Activated CD4-positive, alpha-beta T cell treated with anti-CD3 and anti-CD28 coated beads, Interleukin-2, amount 50 U/mL, for 1 hour (primary cell): ENCODE measurements around the gene TCL1A.
"Not testable (repeated sequence)": the region's sequence is repeated elsewhere in the genome, so short reads cannot be mapped to it uniquely, and the experiment has no call there.

Experiments
- DNase-seq: peaks from one replicate; pipeline ENCODE4 v3.0.0-alpha.2; 2020

TCL1A gene, protein sequence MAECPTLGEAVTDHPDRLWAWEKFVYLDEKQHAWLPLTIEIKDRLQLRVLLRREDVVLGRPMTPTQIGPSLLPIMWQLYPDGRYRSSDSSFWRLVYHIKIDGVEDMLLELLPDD

DNA sequence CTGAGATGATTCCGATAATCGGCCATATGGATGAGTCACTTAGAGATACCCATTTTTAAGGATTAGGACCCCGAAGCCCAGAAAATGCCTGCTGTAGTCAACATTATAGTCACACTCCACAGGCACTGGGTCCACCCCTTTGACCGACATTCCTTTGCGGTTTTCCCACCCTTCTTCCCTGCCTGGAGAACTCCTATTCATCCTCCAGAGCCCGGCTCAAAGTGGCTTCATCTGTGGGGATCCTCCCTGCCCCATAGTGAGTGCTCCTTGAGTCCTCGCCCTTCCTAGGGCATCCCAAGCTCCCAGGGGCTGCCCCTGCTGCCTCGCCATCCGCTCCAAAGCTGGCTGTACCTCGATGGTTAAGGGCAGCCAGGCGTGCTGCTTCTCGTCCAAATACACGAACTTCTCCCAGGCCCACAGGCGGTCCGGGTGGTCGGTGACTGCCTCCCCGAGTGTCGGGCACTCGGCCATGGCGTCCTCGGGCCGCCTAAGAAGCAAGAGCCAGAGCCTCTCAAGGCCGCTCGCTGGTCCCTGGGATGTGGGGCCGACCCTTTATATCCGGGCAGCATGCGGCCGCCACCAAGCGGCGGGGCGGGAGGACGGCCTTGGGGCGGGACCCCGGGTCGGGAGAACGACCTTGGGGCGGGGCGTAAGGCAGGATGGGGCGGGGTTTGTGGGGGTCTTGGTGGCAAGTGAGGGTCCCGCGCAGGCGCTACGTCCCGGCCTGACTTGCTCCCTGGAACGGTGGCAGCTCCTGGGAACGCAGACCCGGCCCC lies at the start of gene TCL1A:
TSS of gene TCL1A (minus strand) at position 530 of the 776 bp plus-strand sequence. CDS start at position 471, 59 bp downstream.
- no peak for DNase-seq

DNA sequence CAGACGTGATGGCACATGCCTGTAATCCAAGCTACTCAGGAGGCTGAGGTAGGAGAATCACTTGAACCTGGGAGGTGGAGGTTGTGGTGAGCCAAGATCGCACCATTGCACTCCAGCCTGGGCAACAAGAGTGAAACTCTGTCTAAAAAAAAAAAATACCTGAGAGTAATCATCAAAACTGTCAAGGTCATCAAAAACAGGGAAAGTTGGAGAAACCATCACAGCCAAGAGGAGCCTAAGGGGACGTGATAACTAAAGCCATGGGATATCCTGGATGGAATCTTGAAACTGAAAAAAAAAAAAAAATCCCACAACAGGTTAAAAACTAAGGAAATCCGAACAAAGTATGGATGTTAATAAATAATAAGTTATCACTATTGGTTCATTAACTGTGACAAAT lies 49.1 kb upstream of the TCL1A start:
- DNase-seq, result not testable (repeated sequence)

DNA sequence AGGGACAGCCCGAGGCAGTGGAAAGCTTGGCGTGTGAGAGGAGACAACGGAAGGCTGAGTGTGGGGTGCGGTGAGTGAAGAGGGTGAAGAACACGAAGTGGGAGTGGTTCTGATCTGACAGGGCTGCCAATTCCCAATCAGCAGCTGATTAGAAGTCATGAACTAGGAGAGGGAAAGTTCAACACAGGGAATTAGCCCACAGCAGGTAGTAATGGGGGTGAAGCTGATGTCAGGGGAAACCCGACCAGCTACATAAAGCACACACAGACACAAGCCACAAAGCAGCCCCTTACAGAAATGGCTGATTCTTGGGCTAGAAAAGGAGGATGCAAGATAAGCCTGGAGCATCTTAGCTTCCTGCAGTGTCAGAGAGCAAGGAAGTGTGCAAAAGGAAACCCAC lies 47.5 kb upstream of the TCL1A start:
- no peak for DNase-seq

DNA sequence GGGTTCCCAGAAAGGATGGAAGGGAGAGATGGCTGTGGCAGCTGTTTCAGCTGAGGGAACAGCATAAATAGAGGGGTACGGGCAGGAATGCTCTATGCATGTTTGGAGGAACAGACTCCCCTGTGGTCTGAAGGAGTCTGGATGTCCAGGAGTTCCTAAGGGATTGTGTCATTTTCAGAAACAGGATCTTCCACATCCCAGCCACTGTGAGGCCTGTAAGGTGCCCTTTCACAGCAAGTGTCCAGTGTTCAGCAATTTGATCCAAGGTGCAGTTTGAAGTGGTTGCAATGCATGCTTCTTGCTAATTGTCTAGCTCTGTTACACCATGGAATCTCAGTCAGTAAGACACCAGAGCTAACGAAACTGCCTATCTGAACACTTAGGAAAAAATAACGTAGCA lies 46.7 kb upstream of the TCL1A start:
- DNase-seq, result no peak

DNA sequence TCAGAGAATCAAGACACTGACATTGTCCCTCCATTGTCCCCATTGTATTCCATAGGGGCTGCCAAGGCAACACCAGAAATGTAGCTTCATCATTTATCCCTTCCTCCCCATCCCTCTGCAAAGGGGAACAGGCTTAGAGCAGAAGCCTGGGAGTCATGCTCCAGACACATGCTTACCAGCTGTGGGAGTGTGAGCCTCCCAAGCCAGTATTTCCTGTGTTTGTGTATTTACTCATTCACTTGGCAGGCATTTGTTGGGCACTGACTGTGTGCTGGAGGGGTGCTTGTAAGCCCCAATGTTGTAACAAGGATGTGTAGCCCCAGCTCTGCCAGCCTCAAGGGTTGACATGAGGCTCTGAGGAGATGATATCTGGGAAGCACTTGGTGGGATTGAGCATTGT lies 46.0 kb upstream of the TCL1A start:
- DNase-seq, result no peak

DNA sequence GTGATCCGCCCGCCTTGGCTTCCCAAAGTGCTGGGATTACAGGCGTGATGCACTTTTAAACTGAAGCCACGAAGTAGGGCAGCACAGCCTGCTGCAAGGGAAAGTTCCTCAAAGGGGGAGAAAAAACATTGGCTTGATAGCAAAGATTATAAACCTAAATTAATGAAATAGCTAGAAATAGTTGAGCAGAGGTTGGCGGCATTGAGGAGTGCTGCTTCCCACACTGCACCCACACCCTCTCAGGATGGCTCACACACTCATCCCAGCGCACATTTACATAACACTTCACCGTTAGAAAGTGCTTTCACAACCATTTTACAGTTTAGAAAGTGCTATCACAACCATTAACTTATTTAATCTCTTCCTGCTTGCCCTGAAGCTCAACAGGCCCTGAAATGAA lies 44.4 kb upstream of the TCL1A start:
- DNase-seq, result no peak

DNA sequence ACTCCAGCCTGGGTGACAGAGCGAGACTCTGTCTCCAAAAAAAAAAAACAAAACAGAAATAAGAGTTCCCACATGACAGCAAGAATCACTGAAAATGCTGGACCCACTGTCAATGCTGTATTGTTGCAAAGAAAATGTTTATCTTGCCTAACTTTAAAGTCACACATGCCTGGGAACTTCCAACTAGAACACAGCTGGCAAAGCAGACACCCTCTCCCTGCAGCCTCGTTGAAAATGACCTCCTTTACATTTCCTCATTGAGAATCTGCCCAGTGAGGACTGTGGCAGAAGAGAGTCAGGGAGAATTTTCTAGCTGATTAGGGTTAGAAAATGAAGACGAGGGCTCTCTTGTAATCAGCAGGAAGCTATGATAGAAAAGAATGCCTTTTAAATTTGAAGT lies 42.8 kb upstream of the TCL1A start:
- no peak for DNase-seq

DNA sequence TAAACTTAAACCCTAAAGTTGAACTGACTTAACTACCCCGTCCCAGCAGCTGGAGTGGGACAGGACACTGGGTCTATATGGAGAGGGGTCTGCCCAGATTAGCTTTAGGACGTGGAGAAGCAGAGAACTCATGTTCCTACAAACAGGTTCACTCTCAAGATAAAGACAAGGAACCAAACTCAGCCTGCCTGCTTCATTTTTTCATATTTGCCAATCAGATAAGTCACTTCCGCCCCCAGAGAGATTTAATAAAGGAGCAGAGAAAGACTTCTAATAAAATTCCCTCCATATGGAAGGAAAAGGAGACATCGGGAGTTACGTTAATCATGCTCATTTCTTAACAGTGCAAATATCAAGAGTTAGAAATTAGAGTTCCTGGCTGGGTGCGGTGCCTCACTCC lies 42.2 kb upstream of the TCL1A start:
- DNase-seq, result no peak

DNA sequence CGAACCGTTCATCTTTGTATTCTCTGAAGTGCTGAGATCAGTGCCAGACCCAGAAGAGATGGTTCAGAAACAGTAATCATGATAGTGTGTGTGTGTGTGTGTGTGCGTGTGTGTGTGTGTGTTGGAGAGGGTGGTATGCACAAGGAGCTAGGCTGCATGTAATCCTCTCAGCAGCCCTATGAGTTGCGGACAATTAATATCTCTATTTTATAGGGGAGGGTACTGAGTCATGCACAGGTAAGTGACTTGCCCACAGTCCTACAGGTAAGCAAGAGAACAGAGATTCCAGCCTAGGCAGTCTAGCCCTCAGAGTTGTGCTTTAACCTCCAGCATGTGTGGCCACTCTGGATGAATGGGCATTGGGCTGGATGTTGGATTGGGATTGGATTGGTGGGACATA lies 27.9 kb upstream of the TCL1A start:
- DNase-seq, result no peak

DNA sequence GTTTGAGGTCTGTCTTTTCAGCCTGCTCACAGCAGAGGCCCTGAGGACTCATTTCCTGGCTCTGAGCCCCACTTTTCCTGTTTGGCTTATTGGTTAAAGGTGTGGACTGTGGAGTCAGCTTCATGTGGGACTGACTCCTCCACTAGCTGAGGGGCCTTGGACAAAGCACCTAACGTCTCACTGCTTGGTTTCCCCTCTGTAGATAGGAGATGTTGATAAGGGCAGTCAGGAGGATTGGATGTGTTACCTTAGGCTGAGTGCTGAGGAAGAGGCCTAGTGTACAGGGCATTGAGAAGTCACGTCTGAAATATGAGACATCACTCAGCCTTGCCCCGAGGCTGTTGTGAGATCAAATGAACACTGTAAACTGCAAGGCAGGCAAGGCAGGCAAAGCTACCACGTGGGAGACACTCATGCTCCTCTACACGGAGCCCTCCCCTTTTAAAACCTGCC lies 27.1 kb upstream of the TCL1A start:
- DNase-seq, result no peak

DNA sequence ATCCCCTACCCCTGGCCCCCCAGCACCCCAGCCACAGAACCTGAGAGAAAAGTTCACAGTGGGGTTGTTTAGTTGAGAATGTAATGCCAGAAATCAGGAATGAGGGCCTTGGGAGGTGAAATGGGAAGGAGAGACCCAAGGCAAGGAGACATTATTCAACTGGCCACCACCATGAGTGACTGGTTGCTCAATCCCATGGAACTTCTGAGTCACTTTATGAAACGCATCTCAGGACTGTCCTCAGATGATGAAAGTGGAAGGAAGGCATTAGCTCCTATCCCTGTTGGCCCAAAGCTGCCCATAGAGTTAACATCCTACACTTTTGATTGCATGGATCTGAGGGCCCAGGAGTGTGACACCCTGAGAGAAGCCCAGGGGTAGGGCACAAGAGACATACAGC lies 25.4 kb upstream of the TCL1A start:
- DNase-seq, result no peak

DNA sequence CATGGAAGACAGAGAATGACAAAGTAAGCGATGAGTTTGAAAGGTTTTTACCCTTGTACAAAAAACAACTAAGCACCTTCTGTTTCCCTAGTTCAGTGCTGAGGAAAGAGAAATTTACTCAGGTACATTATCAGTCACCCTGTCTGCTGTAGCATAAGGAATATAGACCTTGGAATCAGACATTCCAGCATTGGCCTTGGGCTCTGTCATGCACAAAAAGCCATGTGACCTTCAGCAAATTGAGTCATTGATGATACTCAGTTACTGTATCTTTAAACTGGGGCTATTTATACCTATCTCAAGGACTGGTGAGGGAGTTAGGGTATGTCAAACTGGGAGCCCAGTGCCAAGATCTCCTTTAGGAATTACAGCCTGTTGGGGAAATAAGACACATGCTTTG lies 19.3 kb upstream of the TCL1A start:
- DNase-seq, result no peak

DNA sequence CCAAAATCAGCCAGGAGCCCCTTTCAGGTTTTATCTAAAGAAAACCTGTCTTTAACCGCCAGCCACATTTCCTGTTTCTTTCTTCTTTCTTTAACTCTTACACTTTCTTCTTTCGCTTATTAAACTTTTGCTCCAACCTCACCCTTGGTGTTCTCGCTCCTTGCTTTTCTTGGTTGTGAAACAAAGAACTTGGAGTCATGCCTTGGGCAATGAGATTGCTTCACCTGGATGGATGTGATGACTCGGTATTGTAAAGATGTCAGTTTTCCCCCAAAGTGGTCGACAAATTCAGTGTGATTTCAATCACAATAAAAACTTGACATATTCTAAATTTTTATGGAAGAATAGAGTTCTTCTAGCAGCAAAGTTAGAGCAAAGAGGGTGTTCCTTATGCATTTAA lies 16.2 kb upstream of the TCL1A start:
- DNase-seq, result no peak

DNA sequence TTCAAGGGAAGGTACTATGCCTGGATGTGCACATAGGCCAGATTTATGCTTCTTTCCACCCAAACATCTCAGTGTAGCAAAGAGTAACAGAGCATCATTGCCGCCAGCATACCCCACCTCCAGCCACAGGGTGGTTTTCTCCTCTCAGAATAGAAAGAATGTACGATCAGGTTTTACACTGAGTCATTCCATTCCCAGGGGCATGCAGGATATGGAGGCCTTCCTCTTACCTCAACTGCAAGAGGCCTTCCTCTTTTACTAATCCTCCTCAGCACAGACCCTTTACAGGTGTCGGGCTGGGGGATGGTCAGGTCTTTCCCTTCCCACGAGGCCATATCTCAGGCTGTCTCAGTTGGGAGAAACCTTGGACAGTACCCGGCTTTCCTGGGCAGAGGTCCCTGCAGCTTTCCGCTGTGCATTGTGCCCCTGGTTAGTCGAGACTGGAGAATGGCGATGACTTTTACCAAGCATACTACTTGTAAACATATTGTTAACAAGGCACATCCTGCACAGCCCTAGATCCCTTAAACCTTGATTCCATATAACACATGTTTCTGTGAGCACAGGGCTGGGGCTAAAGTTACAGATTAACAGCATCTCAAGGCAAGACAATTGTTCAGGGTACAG lies 15.6 kb upstream of the TCL1A start:
- DNase-seq, result not testable (repeated sequence)

DNA sequence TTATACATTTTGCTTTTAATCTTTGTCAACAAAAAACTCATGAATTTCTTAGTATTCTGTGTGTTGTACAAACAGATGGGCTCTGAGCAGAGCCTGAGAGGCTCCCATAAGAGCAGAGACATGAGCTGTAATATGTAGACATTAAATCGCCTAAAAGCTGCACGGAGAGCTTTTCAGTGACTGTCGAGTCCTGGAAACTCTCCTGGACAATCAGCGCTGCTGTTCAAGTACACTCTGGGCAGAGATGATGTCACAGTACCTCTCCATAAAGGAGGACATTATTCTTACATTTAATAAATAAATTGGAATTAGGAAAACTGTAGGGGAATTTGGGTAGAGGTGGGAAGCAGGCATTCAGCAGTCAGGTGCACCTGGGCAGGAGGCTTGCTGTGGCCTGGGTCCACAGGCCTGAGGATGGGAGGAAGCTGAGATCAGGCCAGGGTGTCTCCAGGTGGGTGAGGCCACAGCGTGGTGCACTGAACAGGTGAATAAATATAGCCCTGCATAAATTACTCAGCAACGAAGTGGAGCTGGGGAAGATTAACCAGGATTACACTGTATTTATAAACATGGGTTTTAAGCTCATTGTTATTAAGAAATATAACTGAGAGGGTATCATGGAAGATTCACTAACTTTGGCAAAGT lies 13.3 kb upstream of the TCL1A start:
- no peak for DNase-seq

DNA sequence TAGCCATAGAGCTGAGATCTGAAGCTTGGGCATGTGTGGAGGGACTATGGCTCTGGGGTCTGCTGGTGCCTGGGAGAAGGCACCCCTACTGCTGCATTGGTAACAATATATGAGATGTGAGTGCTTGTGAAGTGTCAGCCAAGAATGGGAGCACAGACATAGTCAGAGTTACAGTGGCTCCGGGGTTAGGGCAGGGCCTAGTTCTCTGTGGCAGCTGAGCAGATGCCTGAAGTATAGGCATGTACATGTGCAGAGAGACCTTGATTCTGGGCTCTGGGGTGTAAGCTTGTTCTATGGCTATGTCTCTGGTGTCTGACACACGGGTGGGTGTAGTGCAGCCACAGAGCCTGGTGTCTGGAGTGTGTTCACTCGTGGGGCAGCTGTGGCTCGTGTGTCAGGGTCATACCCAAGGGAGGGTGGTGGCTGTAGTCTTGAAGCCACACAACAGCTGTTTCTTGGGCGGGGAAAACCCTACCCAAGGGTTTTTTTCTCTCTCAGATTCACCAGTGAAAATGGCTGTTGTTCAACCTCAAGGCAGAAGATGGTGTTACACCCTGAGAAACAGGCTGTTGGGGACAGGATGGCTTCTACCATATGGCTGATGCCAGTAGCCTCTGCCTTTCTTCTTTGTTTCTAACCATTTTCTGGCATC lies 11.9 kb upstream of the TCL1A start:
- no peak for DNase-seq

DNA sequence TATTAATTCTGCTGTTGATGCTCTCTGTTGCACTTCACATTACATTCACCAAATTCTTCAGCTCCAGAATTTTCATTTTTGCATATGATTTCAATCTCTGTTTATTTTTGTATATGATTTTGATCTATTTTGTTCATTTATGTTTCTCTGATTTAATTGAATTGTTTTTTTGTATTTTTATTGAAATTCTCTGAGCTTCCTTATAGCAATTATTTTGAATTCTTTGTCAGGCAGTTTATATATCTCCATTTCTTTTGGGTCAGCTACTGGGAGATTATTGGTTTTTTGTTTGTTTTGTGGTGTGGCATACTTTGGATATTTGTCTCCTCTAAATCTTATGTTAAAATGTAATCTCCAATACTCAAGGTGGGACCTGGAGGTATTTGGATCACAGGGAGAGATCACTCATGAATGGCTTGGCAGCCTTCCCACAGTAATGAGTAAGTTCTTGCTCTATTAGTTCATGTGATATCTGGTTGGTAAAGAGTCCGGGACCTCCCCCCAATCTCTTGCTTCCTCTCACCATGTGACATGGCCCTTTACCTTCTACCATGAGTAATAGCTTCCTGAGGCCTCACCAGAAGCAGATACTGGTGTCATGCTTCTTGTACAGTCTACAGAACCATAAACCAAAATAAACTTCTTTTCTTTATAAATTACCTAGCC lies 8.7 kb upstream of the TCL1A start:
- DNase-seq, result no peak

DNA sequence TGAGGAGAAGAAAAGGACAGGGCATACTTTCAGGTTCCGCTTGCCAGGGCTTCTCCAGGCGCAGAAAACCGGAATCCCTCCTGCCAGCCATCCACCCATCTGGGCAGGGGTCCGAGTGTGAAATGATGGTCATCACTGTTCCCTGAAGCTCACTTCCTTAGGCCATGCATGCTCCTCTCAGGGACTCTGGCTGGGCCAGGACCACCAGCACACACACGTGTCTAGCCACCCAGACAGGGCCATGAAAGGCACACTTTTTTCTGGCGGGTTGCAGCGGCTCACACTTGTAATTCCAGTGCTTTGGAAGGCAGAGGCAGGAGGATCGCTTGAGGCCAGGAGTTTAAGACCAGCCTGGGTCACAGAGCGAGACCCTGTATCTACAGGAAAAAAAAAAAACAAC lies 1.5 kb downstream of the TCL1A start:
- DNase-seq, result no peak

DNA sequence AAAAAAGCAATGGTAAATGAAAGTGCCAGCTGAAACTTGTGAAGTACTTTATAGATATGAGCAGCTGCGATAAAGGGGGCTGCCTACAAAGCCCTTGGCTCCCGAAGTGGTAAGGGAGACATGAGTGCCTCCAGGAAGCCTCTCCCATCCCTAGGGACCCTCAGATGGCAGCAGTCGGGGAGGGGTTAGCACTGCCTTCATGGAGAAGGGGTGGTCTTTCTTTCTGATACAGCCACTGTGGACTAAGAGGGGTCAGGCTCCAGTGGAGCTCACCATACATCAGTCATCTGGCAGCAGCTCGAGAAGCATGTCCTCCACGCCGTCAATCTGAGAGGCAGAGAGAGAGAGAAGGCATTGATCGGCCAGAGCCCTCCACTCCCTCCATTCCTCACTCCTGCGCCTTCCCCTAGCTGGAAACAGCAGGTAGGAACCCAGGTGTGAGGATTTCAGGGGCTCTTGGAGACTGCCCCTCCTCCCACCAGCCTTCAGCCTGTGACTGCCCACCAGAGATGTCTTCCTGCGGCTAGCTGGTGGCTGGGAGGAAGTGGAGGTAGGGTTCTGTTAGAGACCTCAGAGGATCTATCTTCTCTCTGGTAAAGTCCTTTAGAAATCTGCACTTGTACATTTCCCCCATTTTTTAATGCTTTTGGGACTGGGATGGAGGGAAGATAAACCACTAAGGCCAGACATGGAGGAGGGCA lies 2.3 kb downstream of the TCL1A start:
- no peak for DNase-seq

DNA sequence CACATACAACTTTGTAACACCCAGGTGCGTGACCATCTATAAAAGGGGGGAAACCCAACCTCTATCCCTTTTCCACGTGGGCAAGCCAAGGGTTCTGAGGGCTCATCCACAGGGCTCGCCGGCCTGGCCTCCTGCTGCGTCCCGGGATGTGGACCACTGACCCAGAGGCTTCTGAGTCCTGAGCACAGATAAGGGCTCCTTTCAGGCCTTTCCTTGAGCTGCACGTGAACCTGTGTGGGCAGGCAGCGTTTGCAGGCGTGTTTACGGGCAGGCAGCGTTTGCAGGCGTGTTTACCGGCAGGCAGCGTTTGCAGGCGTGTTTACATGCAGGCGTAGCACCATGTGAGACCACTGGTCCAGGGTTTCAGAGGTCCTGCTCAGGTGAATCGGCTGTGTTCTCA lies 3.8 kb downstream of the TCL1A start:
- no peak for DNase-seq

DNA sequence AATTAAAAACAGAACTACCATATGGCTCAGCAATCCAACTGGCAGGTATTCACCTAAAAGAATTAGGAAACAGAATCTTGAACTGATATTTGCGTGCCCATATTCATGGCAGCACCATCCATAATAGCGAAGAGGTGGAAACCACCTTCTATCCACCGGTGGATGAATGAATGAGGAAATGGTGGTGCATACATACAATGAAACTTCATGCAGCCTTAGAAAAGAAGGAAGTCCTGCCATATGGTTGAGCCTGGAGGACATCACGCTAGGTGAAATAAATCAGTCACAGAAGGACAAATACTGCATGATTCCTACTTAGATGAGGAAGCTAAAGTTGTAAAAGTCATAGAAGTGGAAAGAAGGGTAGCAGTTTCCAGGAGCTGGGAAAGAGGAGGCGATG lies 6.6 kb downstream of the TCL1A start:
- DNase-seq, result no peak

DNA sequence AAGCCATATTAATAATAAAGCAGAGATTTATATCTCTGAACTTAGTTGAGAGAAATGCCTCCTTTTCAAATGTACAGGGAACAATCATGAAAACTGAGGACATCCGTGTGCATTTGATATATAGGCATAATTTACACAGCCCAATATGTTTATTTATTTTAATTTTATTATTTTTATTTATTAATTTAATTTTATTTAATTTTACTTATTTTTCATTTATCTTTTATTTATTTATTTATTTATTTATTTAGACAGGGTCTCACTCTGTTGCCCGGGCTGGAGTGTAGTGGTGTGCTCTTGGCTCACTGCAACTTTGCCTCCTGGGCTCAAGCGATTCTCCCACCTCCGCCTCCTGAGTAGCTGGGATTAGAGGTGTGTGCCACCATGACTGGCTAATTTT lies 8.4 kb downstream of the TCL1A start:
- no peak for DNase-seq
